GM21381 (cell line): ENCODE data around the gene KRT16.
"Not testable (repeated sequence)": the region's sequence is repeated elsewhere in the genome, so short reads cannot be mapped to it uniquely, and the experiment has no call there.

ENCODE experiments used
- ATAC-seq: cut with Tn5 transposase; IDR thresholded peaks from one replicate; pipeline ENCODE4 v1.9.1; 2021; ENCODE audit warnings: mild to moderate bottlenecking, moderate library complexity; ENCODE audit not compliant: unreplicated experiment

Gene KRT16

GRCh38 chr17:41612376-41613160, at the start of gene KRT16:
TSS of gene KRT16 (minus strand) at chr17:41612767. CDS start at chr17:41612688, 79 bp downstream.
- not testable (repeated sequence) for ATAC-seq

- ATAC-seq: no peak
These were observed 47.7 kb upstream of the KRT16 start for GRCh38 chr17:41660221-41660711.

- ATAC-seq: no peak
These were observed 47.1 kb upstream of the KRT16 start for GRCh38 chr17:41659427-41660212.

GRCh38 chr17:41658846-41659245, 46.3 kb upstream of the KRT16 start:
- ATAC-seq: no peak

- ATAC-seq: no peak
These were observed 45.4 kb upstream of the KRT16 start for GRCh38 chr17:41657936-41658335.

- ATAC-seq: no peak
These were observed 44.7 kb upstream of the KRT16 start for GRCh38 chr17:41657176-41657754.

- ATAC-seq: no peak
These were observed 43.9 kb upstream of the KRT16 start for GRCh38 chr17:41656249-41657023.

GRCh38 chr17:41655611-41656111, 43.1 kb upstream of the KRT16 start:
- no peak for ATAC-seq

- ATAC-seq: no peak
These were observed 42.4 kb upstream of the KRT16 start for GRCh38 chr17:41654678-41655607.

- ATAC-seq: no peak
These were observed 41.5 kb upstream of the KRT16 start for GRCh38 chr17:41653892-41654677.

- ATAC-seq: no peak
These were observed 40.9 kb upstream of the KRT16 start for GRCh38 chr17:41653421-41653820.

GRCh38 chr17:41652461-41652970, 39.9 kb upstream of the KRT16 start:
- ATAC-seq: no peak

GRCh38 chr17:41651625-41652460, 39.3 kb upstream of the KRT16 start:
- ATAC-seq: no peak

GRCh38 chr17:41650794-41651624, 38.4 kb upstream of the KRT16 start:
- ATAC-seq: no peak

- no peak for ATAC-seq
These were observed 37.5 kb upstream of the KRT16 start for GRCh38 chr17:41649923-41650519.
